Brain microvascular endothelial cell (primary cell): Measurements from ENCODE around the gene RYK.

Experiments used
- DNase-seq: peaks from one replicate; pipeline ENCODE4 v3.0.0-alpha.2; 2020
- H3K27ac ChIP-seq: fragments of 250-450 bp; sonication (Bioruptor Pico); 2 replicates; pipeline ENCODE4 v1.5.1; 2020; ENCODE audit warnings: mild to moderate bottlenecking, moderate library complexity
- H3K27me3 ChIP-seq: fragments of 250-450 bp; sonication (Bioruptor Pico); replicated peaks from 2 replicates; pipeline ENCODE4 v1.5.1; 2020; ENCODE audit warnings: mild to moderate bottlenecking
- H3K36me3 ChIP-seq: fragments of 250-450 bp; sonication (Bioruptor Pico); replicated peaks from 2 replicates; pipeline ENCODE4 v1.5.1; 2020; ENCODE audit warnings: mild to moderate bottlenecking
- H3K4me3 ChIP-seq: 2 replicates; pipeline ENCODE4 v1.5.1; 2011; ENCODE audit warnings: low read depth, mild to moderate bottlenecking, control low read depth, low read length, moderate library complexity
- in situ Hi-C: cut with HindIII; loops from 2 replicates; pipeline ENCODE4 v1.10.0; 2017; ENCODE audit warnings: low sequenced_read_pairs, low pct_ligation_motif_present
- TF ChIP-seq, protein P1 (sequence below): IDR thresholded peaks from 2 replicates; pipeline ENCODE4 v1.5.1; 2011; ENCODE audit warnings: low read depth, mild to moderate bottlenecking, moderate library complexity, low read length, control low read depth, inconsistent platforms; ENCODE audit errors: missing control alignments

The RYK gene

DNA sequence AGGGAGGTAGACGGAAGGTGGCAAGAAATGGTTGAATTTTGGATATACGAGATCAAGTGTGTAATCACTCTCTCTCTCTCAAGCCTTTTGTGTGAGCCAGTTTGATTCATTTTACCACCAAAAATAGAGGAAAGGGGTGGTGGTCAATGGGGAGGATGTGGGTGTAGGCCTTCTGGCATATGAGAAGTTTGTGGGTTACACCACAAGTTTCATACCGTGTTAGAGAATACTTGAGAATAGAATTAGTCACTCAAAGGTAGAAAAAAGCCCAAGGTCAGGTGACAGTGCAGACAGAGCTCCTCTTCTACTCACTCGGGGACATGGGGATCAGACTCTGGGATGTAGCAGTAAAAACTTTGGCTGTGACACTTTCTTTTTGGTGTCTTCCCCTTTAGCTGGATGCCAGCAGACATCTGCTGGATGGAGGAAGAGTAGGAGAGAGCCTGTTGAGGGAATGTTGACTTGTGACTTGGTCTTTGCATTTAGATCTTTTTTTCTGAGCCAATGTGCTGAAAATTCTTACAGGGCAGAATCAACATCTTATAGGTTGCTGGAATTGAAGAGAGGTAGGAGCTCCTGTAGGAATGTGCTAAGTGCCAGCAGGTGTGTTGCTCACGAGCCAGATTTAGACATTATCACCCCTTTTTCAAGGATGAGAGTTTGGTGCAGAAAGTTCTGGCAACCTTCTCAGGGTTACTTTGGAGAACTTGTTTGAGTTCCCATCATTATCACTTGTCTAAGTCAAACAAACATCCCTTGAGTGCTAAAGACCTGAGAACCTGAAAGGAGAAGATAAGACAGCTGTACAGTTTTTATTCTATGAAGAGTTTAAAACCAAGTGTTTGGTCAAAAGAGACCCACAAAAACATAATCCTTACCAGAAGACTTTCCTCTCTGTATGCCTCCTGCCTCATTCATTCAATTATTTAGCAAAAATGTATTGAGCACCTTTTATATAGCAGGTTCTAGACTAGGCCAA is 43.9 kb upstream of the RYK start:
- H3K27me3 ChIP-seq: no peaks in the 10 kb centered on the region
- H3K27ac ChIP-seq: no peak overlapping the region
- H3K36me3 ChIP-seq: no peaks in the 10 kb centered on the region
- in situ Hi-C loops: no loop called here
- TF ChIP-seq, protein P1, sequence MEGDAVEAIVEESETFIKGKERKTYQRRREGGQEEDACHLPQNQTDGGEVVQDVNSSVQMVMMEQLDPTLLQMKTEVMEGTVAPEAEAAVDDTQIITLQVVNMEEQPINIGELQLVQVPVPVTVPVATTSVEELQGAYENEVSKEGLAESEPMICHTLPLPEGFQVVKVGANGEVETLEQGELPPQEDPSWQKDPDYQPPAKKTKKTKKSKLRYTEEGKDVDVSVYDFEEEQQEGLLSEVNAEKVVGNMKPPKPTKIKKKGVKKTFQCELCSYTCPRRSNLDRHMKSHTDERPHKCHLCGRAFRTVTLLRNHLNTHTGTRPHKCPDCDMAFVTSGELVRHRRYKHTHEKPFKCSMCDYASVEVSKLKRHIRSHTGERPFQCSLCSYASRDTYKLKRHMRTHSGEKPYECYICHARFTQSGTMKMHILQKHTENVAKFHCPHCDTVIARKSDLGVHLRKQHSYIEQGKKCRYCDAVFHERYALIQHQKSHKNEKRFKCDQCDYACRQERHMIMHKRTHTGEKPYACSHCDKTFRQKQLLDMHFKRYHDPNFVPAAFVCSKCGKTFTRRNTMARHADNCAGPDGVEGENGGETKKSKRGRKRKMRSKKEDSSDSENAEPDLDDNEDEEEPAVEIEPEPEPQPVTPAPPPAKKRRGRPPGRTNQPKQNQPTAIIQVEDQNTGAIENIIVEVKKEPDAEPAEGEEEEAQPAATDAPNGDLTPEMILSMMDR: no peak
- H3K4me3 ChIP-seq: no peak overlapping the region
- no peak for DNase-seq

DNA sequence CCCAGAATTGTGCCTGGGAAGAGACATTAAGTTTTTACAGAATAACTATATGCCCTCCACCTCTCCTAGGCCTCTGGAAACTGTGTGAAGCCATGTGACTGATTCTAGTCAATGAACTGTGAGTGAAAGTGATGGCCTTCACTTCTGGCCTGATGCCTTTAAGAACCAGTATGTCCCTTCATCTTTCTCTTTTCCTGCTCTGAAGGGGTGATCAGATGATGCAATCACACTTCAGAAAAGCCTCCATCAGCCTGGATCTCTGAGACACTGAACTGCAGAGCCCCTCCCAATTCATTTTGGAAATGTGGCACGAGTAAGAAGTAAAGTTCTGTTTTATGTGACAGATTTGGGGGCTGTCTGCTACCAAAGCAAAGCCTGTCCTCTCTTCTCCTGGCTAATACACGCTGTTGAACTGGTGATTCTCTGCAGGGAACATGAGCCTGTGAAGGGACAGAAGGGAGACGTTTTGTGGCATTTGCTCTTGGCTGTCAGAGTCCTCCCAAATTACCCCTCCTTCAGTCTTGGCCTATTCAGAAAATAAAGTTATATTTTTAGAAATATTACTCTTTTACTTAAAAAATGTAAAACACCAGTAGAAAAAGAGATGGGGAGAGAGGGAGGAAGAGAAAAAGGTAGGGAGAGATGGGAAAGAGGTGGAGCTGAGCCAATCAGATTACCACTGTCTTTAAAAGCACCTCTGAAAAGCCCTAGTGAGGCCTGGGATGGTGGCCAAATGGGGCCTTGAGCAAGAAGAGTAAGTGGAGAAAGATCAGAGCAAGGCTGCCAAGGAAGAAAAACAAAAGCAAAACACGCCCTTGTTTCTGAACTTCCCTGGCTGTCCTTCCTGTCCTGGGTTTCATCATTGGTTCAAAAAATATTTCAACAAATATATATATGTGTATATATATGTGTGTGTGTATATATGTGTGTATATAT is 40.9 kb upstream of the RYK start:
- H3K4me3 ChIP-seq: no peak overlapping the region
- in situ Hi-C loops: no loop called here

DNA sequence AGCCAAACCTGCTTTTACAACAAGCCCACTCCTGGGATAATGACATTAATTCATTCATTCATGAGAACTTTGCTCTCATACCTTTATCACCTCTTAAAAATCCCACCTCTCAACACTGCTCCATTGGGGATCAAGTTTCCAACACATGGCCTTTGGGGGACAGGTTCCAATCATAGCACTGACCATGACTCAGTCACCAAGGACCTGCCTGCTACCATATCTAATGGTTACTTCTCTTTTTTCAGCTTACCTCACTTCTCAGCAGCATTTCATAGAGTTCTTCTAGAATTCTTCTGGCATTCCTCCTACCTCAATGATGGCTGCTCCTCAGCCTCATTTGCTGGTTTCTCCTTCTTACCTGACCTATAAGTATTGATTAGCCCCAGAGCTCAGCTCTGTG is 36.9 kb upstream of the RYK start:
- Histone ChIP-seq H3K27ac (no peak overlapping the region), H3K27me3 (no peaks in the 10 kb centered on the region), H3K4me3 (no peak overlapping the region), H3K36me3 (no peaks in the 10 kb centered on the region)
- DNase-seq: no peak
- TF ChIP-seq, protein P1: no peak
- in situ Hi-C loops: no loop called here

More for the DNA sequence above, 40.9 kb upstream of the RYK start:
- Histone ChIP-seq H3K27me3 (no peaks in the 10 kb centered on the region), H3K36me3 (no peaks in the 10 kb centered on the region), H3K27ac (no peak overlapping the region)
- TF ChIP-seq, protein P1: no peak
- DNase-seq: peak; percentile 43

DNA sequence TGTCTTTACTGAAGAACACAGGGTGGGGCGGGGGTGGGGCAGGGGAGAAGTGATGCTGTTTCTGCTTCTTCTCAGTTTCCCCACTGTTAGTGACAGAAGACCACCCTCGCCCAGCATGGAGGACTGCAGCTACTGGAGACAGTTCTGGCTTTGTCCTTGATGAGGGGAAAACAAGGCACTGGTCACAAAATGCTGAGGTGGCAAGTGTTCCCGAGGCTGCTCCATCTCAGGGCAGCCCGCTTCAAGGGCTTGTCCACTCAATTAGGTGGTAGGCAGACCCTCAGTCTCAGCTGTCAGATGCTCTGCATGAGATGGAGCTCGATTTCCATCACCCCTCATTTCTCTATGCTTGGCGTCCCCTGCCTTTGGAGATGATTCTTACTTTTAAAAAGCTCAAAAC is 33.8 kb upstream of the RYK start:
- DNase-seq: no peak
- TF ChIP-seq, protein P1: no peak
- in situ Hi-C loops: no loop called here

DNA sequence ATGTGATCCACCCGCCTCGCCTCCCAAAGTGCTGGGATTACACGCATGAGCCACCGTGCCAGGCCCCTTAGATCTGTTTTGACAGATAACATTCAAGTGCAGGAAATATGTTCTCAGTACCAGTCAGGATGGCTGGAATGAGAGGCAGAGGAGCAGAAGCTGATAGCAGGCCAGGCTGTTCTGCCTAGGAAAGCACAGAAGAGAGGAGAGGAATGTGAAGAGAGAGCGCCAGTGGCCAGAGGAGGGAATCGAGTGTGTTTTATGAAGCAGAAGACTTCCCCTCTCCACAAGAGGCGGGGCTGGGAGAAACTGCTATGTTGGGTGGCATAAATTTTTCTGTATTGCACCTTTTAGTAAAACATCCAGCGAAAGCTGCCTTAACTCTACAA is 32.0 kb upstream of the RYK start:
- in situ Hi-C loops: no loop called here
- Histone ChIP-seq H3K4me3 (no peak overlapping the region), H3K27me3 (no peaks in the 10 kb centered on the region), H3K27ac (no peak overlapping the region), H3K36me3 (no peaks in the 10 kb centered on the region)
- no peak for DNase-seq
- TF ChIP-seq, protein P1: no peak

More for the DNA sequence above, 33.8 kb upstream of the RYK start:
- H3K27ac ChIP-seq: no peak overlapping the region
- H3K27me3 ChIP-seq: no peaks in the 10 kb centered on the region
- H3K4me3 ChIP-seq: no peak overlapping the region
- no peaks in the 10 kb centered on the region for H3K36me3 ChIP-seq
